Measurements from ENCODE around the gene NAALADL2.
"Not testable (repeated sequence)": the region's sequence is repeated elsewhere in the genome, so short reads cannot be mapped to it uniquely, and the experiment has no call there.

NAALADL2 gene

GRCh38 chr3:175335229-175335628 is 476.1 kb downstream of the NAALADL2 start:
- no peak for DNase-seq

- DNase-seq: no peak
Measured at GRCh38 chr3:175336406-175337133, 477.4 kb downstream of the NAALADL2 start.

- DNase-seq: no peak
Measured at GRCh38 chr3:175337631-175338030, 478.5 kb downstream of the NAALADL2 start.

- no peak for DNase-seq
Measured at GRCh38 chr3:175338775-175339535, 479.8 kb downstream of the NAALADL2 start.

- no peak for DNase-seq
Measured at GRCh38 chr3:175340338-175341015, 481.3 kb downstream of the NAALADL2 start.

GRCh38 chr3:175342196-175342595 is 483.1 kb downstream of the NAALADL2 start:
- no peak for DNase-seq

- DNase-seq: no peak
Measured at GRCh38 chr3:175343946-175344345, 484.8 kb downstream of the NAALADL2 start.

GRCh38 chr3:175346573-175347356 is 487.6 kb downstream of the NAALADL2 start:
- no peak for DNase-seq

GRCh38 chr3:175349168-175349567 is 490.0 kb downstream of the NAALADL2 start:
- DNase-seq: no peak

- DNase-seq: no peak
Measured at GRCh38 chr3:175355801-175356335, 496.7 kb downstream of the NAALADL2 start.

- DNase-seq: no peak
Measured at GRCh38 chr3:175356899-175357324, 497.8 kb downstream of the NAALADL2 start.

GRCh38 chr3:175357758-175358157 is 498.6 kb downstream of the NAALADL2 start:
- no peak for DNase-seq

- DNase-seq: no peak
Measured at GRCh38 chr3:175358935-175359334, 499.8 kb downstream of the NAALADL2 start.

GRCh38 chr3:175370426-175370825 is 511.3 kb downstream of the NAALADL2 start:
- DNase-seq: not testable (repeated sequence)

GRCh38 chr3:175371187-175371586 is 512.1 kb downstream of the NAALADL2 start:
- not testable (repeated sequence) for DNase-seq

- DNase-seq: no peak
Measured at GRCh38 chr3:175374705-175375104, 515.6 kb downstream of the NAALADL2 start.

GRCh38 chr3:175378348-175378747 is 519.2 kb downstream of the NAALADL2 start:
- DNase-seq: no peak

GRCh38 chr3:175381685-175382084 is 522.6 kb downstream of the NAALADL2 start:
- DNase-seq: no peak

GRCh38 chr3:175383371-175383770 is 524.2 kb downstream of the NAALADL2 start:
- no peak for DNase-seq

- no peak for DNase-seq
Measured at GRCh38 chr3:175383813-175384212, 524.7 kb downstream of the NAALADL2 start.

GRCh38 chr3:175384569-175384968 is 525.4 kb downstream of the NAALADL2 start:
- DNase-seq: no peak

- DNase-seq: no peak
Measured at GRCh38 chr3:175386630-175387029, 527.5 kb downstream of the NAALADL2 start.

- DNase-seq: no peak
Measured at GRCh38 chr3:175389560-175389959, 530.4 kb downstream of the NAALADL2 start.

Measured in stimulated activated CD4-positive, alpha-beta T cell treated with anti-CD3 and anti-CD28 coated beads, Interleukin-15, amount 100 ng/mL, for 24 hours (primary cell).